Adrenal gland (tissue), 12 donors: ENCODE data around the gene C11orf86. TPM values are rescaled to one million over a fixed set of nuclear protein-coding genes. Genes with fewer than 3 reads are reported as not detected.
"Not testable (repeated sequence)": the region's sequence is repeated elsewhere in the genome, so short reads cannot be mapped to it uniquely, and the experiment has no call there.

ENCODE experiments used
- DNase-seq, 7 donors: peaks; one replicate each; pipeline ENCODE4 v3.0.0-alpha.2; 2019 to 2020
- H3K27ac ChIP-seq, 5 donors: fragments of 200-600 bp; sonication (generic) in 4 of 5; 1 replicate in 3 of 5; 2 replicates in 2 of 5; pipeline versions ENCODE4 v1.5.1 to v1.8.0; 2016 to 2020; ENCODE audit warnings: mild to moderate bottlenecking in 1 of 5
- H3K27me3 ChIP-seq: fragments of 200-600 bp; 2 replicates; pipeline ENCODE4 v1.8.0; 2021
- H3K36me3 ChIP-seq, 2 donors: fragments of 200-600 bp; replicated peaks in 1 of 2; 1 replicate in 1 of 2; 2 replicates in 1 of 2; pipeline versions ENCODE4 v1.5.1 to v1.8.0; 2018 to 2022
- H3K4me1 ChIP-seq, 2 donors: fragments of 200-600 bp; replicated peaks in 1 of 2; 1 replicate in 1 of 2; 2 replicates in 1 of 2; pipeline versions ENCODE4 v1.5.1 to v1.8.0; 2018 to 2021
- H3K4me3 ChIP-seq, 4 donors: fragments of 200-600 bp; sonication (generic) in 3 of 4; one replicate each; pipeline ENCODE4 v1.5.1; 2016 to 2018
- H3K9me3 ChIP-seq, 3 donors: fragments of 200-600 bp; sonication (generic) in 1 of 3; replicated peaks in 1 of 3; 1 replicate in 2 of 3; 2 replicates in 1 of 3; pipeline versions ENCODE4 v1.5.1 to v1.8.0; 2016 to 2021
- CTCF ChIP-seq, 6 experiments: fragments of 450-650 bp in 4 of 6; fragments of 200-600 bp in 2 of 6; sonication (generic) in 1 of 6; IDR thresholded peaks; 1 replicate in 5 of 6; 2 replicates in 1 of 6; pipeline versions ENCODE4 v1.5.1 to v1.8.0; 2016 to 2021; ENCODE audit warnings: antibody characterized with exemption in 6 of 6, mild to moderate bottlenecking in 2 of 6, moderate library complexity in 1 of 6
- POLR2A ChIP-seq, 2 donors: fragments of 450-650 bp; IDR thresholded peaks; one replicate each; pipeline ENCODE4 v1.6.1; 2017; ENCODE audit warnings: antibody characterized with exemption in 2 of 2, mild to moderate bottlenecking in 2 of 2, moderate library complexity in 1 of 2
- WGBS, 4 donors: extraction: QIAGEN DNeasy Blood & Tissue Kit in 2 of 4; methylation state at CpG; one replicate each; pipeline versions ENCODE4 v1.1.5 to v1.1.7; 2013 to 2017; 5-methylcytosine and 5-hydroxymethylcytosine counted together
- intact Hi-C, 2 donors: fragments of 100-400 bp; cut with DNase I; formaldehyde crosslinking; loops; one replicate each; pipeline versions ENCODE4 v1.14.1 to v1.15.0; 2022 to 2023
- polyA plus RNA-seq, 3 donors: library from polyadenylated mRNA; stranded (reverse); fragments of 200-250 nt in 2 of 3; fragments of 350-450 nt in 1 of 3; fragmentation: Illumina TruSeq in 1 of 3; extraction: RNeasy Lipid Tissue Mini Kit (QIAGEN cat#74804) in 1 of 3; gene quantifications; one replicate each; pipeline ENCODE4 v1.2.3, GENCODE V29; 2013 to 2014
- total RNA-seq, 9 donors: library from RNA; depleted of rRNA in 4 of 9; stranded (reverse); fragments of >200 nt in 4 of 9; fragments of 120-200 nt in 1 of 9; fragmentation: NEBNext Ultra II Directional in 1 of 9; extraction: Animal tissue kit (Norgen Biotek cat#: 25700) in 1 of 9; gene quantifications; one replicate each; pipeline versions ENCODE4 v1.1.0 to v1.2.4, GENCODE V29; 2013 to 2023
- donor health status: healthy with polysubstance abuse.
- donor health status: Bipolar disorder and iron deficiency.
- donor health status: DM: yes; HTN: yes; CAD: no.
- donor health status: DM: no; HTN: no; CAD: no.
- donor health status: DM: no; HTN: no; CAD: no.
- donor health status: DM: yes; HTN: yes; CAD: no.

C11orf86 gene
- total and polyA plus RNA-seq, 12 donors = 0.25 to 29.9 (median 1.00) TPM; not detected in 1

GRCh38 chr11:66956689-66957290 is 18.3 kb upstream of the C11orf86 start:
- TF ChIP-seq POLR2A (IDR thresholded peaks at IDR 0.05) (no peak), CTCF (IDR thresholded peaks at IDR 0.05) (peak in 4 of 6 experiments; percentile 7 to 37 (median 30))
- Histone ChIP-seq H3K27ac (peak overlapping the region in 3 of 5 donors; percentile 16 to 90 (median 84)), H3K9me3 (no peaks in the 10 kb centered on the region), H3K27me3 (no peaks in the 10 kb centered on the region), H3K36me3 (no peaks in the 10 kb centered on the region), H3K4me3 (no peak overlapping the region), H3K4me1 (peaks cover 31 to 48% of the 10 kb centered on the region in 2 donors)
- WGBS, 4 donors = 53 to 75% (median 66%) methylated on average over 7 of the region's 7 CpGs
- DNase-seq = peak in 2 of 7 donors; percentile 36 to 40
- intact Hi-C loops = no loop called here

GRCh38 chr11:66957971-66958231 is 17.2 kb upstream of the C11orf86 start:
- TF ChIP-seq POLR2A (IDR thresholded peaks at IDR 0.05) = no peak
- TF ChIP-seq CTCF (IDR thresholded peaks at IDR 0.05) = no peak
- peak overlapping the region; percentile 53 to 93 (median 84) for H3K27ac ChIP-seq
- H3K4me1 ChIP-seq = peaks cover 23 to 39% of the 10 kb centered on the region in 2 donors
- peak overlapping the region in 2 of 4 donors; percentile 49 to 70 for H3K4me3 ChIP-seq
- 0 to 1% methylated on average over 21 to 39 of the region's 40 CpGs; no CpG with 5 or more reads in 2 of the 4 donors for WGBS, 4 donors
- intact Hi-C loops = no loop called here
- DNase-seq = peak in 1 of 7 donors; percentile 52
- H3K36me3 ChIP-seq = no peaks in the 10 kb centered on the region
- no peaks in the 10 kb centered on the region for H3K27me3 ChIP-seq
- no peaks in the 10 kb centered on the region for H3K9me3 ChIP-seq

GRCh38 chr11:66958232-66958955 is 16.7 kb upstream of the C11orf86 start, which contains the start of gene PC:
TSS of gene PC (minus strand) at chr11:66958383. CDS start at chr11:66872159, 86,224 bp downstream.
- peak; percentile 100 for DNase-seq
- Histone ChIP-seq H3K27me3 (no peaks in the 10 kb centered on the region), H3K27ac (peak within 1 kb of the TSS; percentile 53 to 93 (median 84)), H3K36me3 (no peaks in the 10 kb centered on the region), H3K4me1 (peaks cover 18 to 35% of the 10 kb centered on the region in 2 donors), H3K9me3 (no peaks in the 10 kb centered on the region), H3K4me3 (peak within 1 kb of the TSS in 2 of 4 donors; percentile 49 to 70)
- no peak for TF ChIP-seq CTCF (IDR thresholded peaks at IDR 0.05)
- peak; percentile 95 to 97 for TF ChIP-seq POLR2A (IDR thresholded peaks at IDR 0.05)
- intact Hi-C loops = no loop called here
- WGBS, 4 donors = 0 to 1% (median 0%) methylated on average over 15 to 74 of the region's 74 CpGs

- WGBS, 4 donors = 16 to 24% (median 22%) methylated on average over 10 of the region's 10 CpGs
- no peaks in the 10 kb centered on the region for H3K9me3 ChIP-seq
- H3K4me3 ChIP-seq = peak overlapping the region in 1 of 4 donors; percentile 31
- H3K4me1 ChIP-seq = peaks cover 15 to 29% of the 10 kb centered on the region in 2 donors
- H3K27me3 ChIP-seq = no peaks in the 10 kb centered on the region
- no peak for DNase-seq
- intact Hi-C loops = no loop called here
- H3K36me3 ChIP-seq = no peaks in the 10 kb centered on the region
- H3K27ac ChIP-seq = peak overlapping the region in 4 of 5 donors; percentile 47 to 93 (median 81)
- TF ChIP-seq CTCF (IDR thresholded peaks at IDR 0.05) (no peak), POLR2A (IDR thresholded peaks at IDR 0.05) (no peak)
These were observed 16.2 kb upstream of the C11orf86 start for GRCh38 chr11:66958956-66959274.

GRCh38 chr11:66961691-66962213 is 13.4 kb upstream of the C11orf86 start:
- H3K36me3 ChIP-seq, H3K27me3 ChIP-seq, H3K27ac ChIP-seq, H3K9me3 ChIP-seq, H3K4me3 ChIP-seq, DNase-seq, intact Hi-C loops: not testable (repeated sequence)
- 70 to 91% (median 76%) methylated on average over 5 of the region's 5 CpGs for WGBS, 4 donors
- peaks cover 8 to 17% of the 10 kb centered on the region in 2 donors for H3K4me1 ChIP-seq
